Neural cell (in vitro differentiated cells): ENCODE measurements around the gene ST3GAL2. TPM values are rescaled to one million over a fixed set of nuclear protein-coding genes. Genes with fewer than 3 reads are reported as not detected.

Experiments
- H2AFZ ChIP-seq: fragments of 200-600, 300-800 bp; sonication (generic), shearing (Covaris generic); 2 replicates; pipeline ENCODE4 v1.6.0; 2014; ENCODE audit warnings: low read depth, mild to moderate bottlenecking, antibody characterized with exemption, low read length, moderate library complexity
- H3F3A ChIP-seq: fragments of 200-600 bp; shearing (Covaris generic); 2 replicates; pipeline ENCODE4 v1.6.1; 2016; ENCODE audit warnings: mild to moderate bottlenecking, moderate library complexity, mixed read lengths, antibody characterized with exemption, low read length; ENCODE audit not compliant: insufficient read depth, poor library complexity, severe bottlenecking
- H3K27ac ChIP-seq: fragments of 200-600, 300-800 bp; sonication (generic), shearing (Covaris generic); 2 replicates; pipeline ENCODE4 v1.5.1; 2014; ENCODE audit warnings: mild to moderate bottlenecking, low read length, moderate library complexity
- H3K27me3 ChIP-seq: fragments of 300-800, 200-600 bp; sonication (generic), shearing (Covaris generic); 2 replicates; pipeline ENCODE4 v1.6.0; 2014; ENCODE audit warnings: mild to moderate bottlenecking, low read depth, low read length, moderate library complexity; ENCODE audit not compliant: insufficient read depth
- H3K36me3 ChIP-seq: fragments of 300-800, 200-600 bp; sonication (generic), shearing (Covaris generic); 2 replicates; pipeline ENCODE4 v1.5.1; 2014; ENCODE audit warnings: mild to moderate bottlenecking, antibody characterized with exemption, low read length, moderate library complexity; ENCODE audit not compliant: insufficient read depth
- H3K4me2 ChIP-seq: fragments of 300-800, 200-600 bp; sonication (generic), shearing (Covaris generic); 2 replicates; pipeline ENCODE4 v1.6.0; 2014; ENCODE audit warnings: mild to moderate bottlenecking, low read length
- H3K4me3 ChIP-seq: fragments of 300-800, 200-600 bp; sonication (generic), shearing (Covaris generic); 2 replicates; pipeline ENCODE4 v1.5.1; 2014; ENCODE audit warnings: mild to moderate bottlenecking, low read length, moderate library complexity
- H3K79me2 ChIP-seq: fragments of 200-600 bp; shearing (Covaris generic); replicated peaks from 2 replicates; pipeline ENCODE4 v1.6.0; 2014; ENCODE audit warnings: mild to moderate bottlenecking, low read length, moderate library complexity; ENCODE audit not compliant: insufficient read depth
- H3K9ac ChIP-seq: fragments of 300-800, 200-600 bp; sonication (generic), shearing (Covaris generic); 2 replicates; pipeline ENCODE4 v1.6.1; 2016; ENCODE audit warnings: mild to moderate bottlenecking, low read length, mixed read lengths
- H3K9me2 ChIP-seq: fragments of 200-600 bp; shearing (Covaris generic); 2 replicates; pipeline ENCODE4 v1.6.1; 2016; ENCODE audit warnings: mild to moderate bottlenecking, low read length, mixed read lengths; ENCODE audit not compliant: insufficient read depth
- H3K9me3 ChIP-seq: fragments of 200-600, 300-800 bp; sonication (generic), shearing (Covaris generic); 2 replicates; pipeline ENCODE4 v1.6.1; 2016; ENCODE audit warnings: mild to moderate bottlenecking, mixed run types, low read length, moderate library complexity, mixed read lengths
- H4K20me1 ChIP-seq: fragments of 200-600 bp; shearing (Covaris generic); 2 replicates; pipeline ENCODE4 v1.6.1; 2016; ENCODE audit warnings: mild to moderate bottlenecking, mixed run types; ENCODE audit not compliant: insufficient read depth
- CTCF ChIP-seq: fragments of 450-650 bp; IDR thresholded peaks from 2 replicates; pipeline ENCODE4 v1.5.1; 2014; ENCODE audit warnings: antibody characterized with exemption, mild to moderate bottlenecking, moderate library complexity; ENCODE audit not compliant: poor library complexity, severe bottlenecking
- EP300 ChIP-seq: fragments of 450-650 bp; conservative IDR thresholded peaks from 2 replicates; pipeline ENCODE4 v1.6.1; 2014; ENCODE audit warnings: antibody characterized with exemption, mild to moderate bottlenecking, moderate library complexity; ENCODE audit not compliant: poor library complexity, severe bottlenecking
- EZH2 ChIP-seq: fragments of 200-600, 300-800 bp; shearing (Covaris generic), sonication (generic); IDR thresholded peaks from 2 replicates; pipeline ENCODE4 v1.6.1; 2014; ENCODE audit warnings: antibody characterized with exemption, low read length, borderline replicate concordance, mild to moderate bottlenecking; ENCODE audit not compliant: insufficient read depth, poor library complexity, severe bottlenecking
- MXI1 ChIP-seq: fragments of 450-650 bp; conservative IDR thresholded peaks from 2 replicates; pipeline ENCODE4 v1.6.1; 2014; ENCODE audit warnings: antibody characterized with exemption, mild to moderate bottlenecking; ENCODE audit not compliant: poor library complexity, severe bottlenecking
- POLR2AphosphoS5 ChIP-seq: IDR thresholded peaks from 2 replicates; pipeline ENCODE4 v1.6.1; 2012
- RAD21 ChIP-seq: fragments of 450-650 bp; conservative IDR thresholded peaks from 2 replicates; pipeline ENCODE4 v1.6.1; 2014; ENCODE audit warnings: antibody characterized with exemption, mild to moderate bottlenecking, moderate library complexity
- REST ChIP-seq: IDR thresholded peaks from 2 replicates; pipeline ENCODE4 v1.6.1; 2012; ENCODE audit warnings: borderline replicate concordance
- SMC3 ChIP-seq: fragments of 450-650 bp; conservative IDR thresholded peaks from 2 replicates; pipeline ENCODE4 v1.6.1; 2014; ENCODE audit warnings: antibody characterized with exemption, mild to moderate bottlenecking, moderate library complexity; ENCODE audit not compliant: poor library complexity
- TAF1 ChIP-seq: IDR thresholded peaks from 2 replicates; pipeline ENCODE4 v1.6.1; 2012; ENCODE audit warnings: low read depth
- polyA plus RNA-seq: library from polyadenylated mRNA; depleted of rRNA; stranded (reverse); fragments of >200 nt; gene quantifications from 2 replicates; pipeline ENCODE4 v1.2.3, GENCODE V29; 2014

The ST3GAL2 gene
- polyA plus RNA-seq, 1 donor from 2014 or later, result 19.4 TPM

GRCh38 chr16:70345840-70346239 is 93.1 kb downstream of the ST3GAL2 start:
- Histone ChIP-seq H2AFZ (peak overlapping the region; percentile 65), H3F3A (no peaks in the 10 kb centered on the region), H3K27ac (peak overlapping the region; percentile 79), H4K20me1 (no peaks in the 10 kb centered on the region), H3K4me2 (peak overlapping the region; percentile 65), H3K9ac (peak overlapping the region; percentile 87), H3K36me3 (no peaks in the 10 kb centered on the region), H3K9me2 (no peaks in the 10 kb centered on the region), H3K27me3 (no peaks in the 10 kb centered on the region), H3K9me3 (no peaks in the 10 kb centered on the region), H3K4me3 (peak overlapping the region; percentile 89), H3K79me2 (peaks cover 14% of the 10 kb centered on the region)
- TF ChIP-seq SMC3 (no peak), TAF1 (no peak), RAD21 (no peak), EP300 (no peak), MXI1 (no peak), EZH2 (no peak), REST (no peak), CTCF (no peak), POLR2AphosphoS5 (no peak)

- Histone ChIP-seq H3K9me3 (no peaks in the 10 kb centered on the region), H3K36me3 (no peaks in the 10 kb centered on the region), H3K9ac (no peak overlapping the region), H3K4me3 (no peak overlapping the region), H3K79me2 (peaks cover 3% of the 10 kb centered on the region), H4K20me1 (no peaks in the 10 kb centered on the region), H3K27me3 (no peaks in the 10 kb centered on the region), H3F3A (no peaks in the 10 kb centered on the region), H2AFZ (no peak overlapping the region), H3K4me2 (no peak overlapping the region), H3K27ac (no peak overlapping the region), H3K9me2 (no peaks in the 10 kb centered on the region)
- TF ChIP-seq TAF1 (no peak), EZH2 (no peak), EP300 (no peak)
Measured at GRCh38 chr16:70342016-70342415, 96.9 kb downstream of the ST3GAL2 start.

- Histone ChIP-seq H2AFZ (no peak overlapping the region), H3K36me3 (no peaks in the 10 kb centered on the region), H4K20me1 (no peaks in the 10 kb centered on the region), H3K9me2 (no peaks in the 10 kb centered on the region), H3K27me3 (no peaks in the 10 kb centered on the region), H3K9ac (no peak overlapping the region), H3K9me3 (no peaks in the 10 kb centered on the region), H3K27ac (no peak overlapping the region), H3F3A (no peaks in the 10 kb centered on the region), H3K79me2 (no peaks in the 10 kb centered on the region), H3K4me2 (no peak overlapping the region), H3K4me3 (no peak overlapping the region)
- no peak for TF ChIP-seq EZH2
- TF ChIP-seq TAF1, result no peak
- no peak for TF ChIP-seq EP300
- no peak for TF ChIP-seq POLR2AphosphoS5
- no peak for TF ChIP-seq SMC3
- no peak for TF ChIP-seq REST
- TF ChIP-seq MXI1, result no peak
- no peak for TF ChIP-seq CTCF
- TF ChIP-seq RAD21, result no peak
Measured at GRCh38 chr16:70341600-70341999, 97.3 kb downstream of the ST3GAL2 start.
